ENCODE measurements around the gene RGS19.
"Not testable (repeated sequence)": the region's sequence is repeated elsewhere in the genome, so short reads cannot be mapped to it uniquely, and the experiment has no call there.

RGS19 gene

DNA sequence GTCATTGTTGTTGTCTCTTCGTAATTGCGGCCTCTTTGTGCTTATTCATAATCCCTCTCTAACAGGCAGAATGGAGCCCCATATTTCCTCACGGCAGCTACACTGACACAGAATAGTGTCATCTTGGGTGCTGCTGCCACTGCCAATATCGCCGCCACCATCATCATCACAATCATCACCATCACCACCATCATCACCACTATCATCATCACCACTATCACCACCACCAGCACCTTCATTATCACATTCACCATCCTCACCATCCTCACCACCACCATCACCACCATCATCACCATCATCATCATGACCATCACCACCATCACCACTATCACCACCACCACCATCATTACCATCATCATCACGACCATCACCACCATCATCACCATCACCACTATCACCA is 17.2 kb upstream of the RGS19 start:
- Histone ChIP-seq H3K4me3 (ENCODE audit: low read length) (no peak overlapping the region), H3K9me3 (ENCODE audit: control insufficient read depth, low read length) (no peaks in the 10 kb centered on the region), H3K36me3 (ENCODE audit: control insufficient read depth, insufficient read depth, low read length) (no peaks in the 10 kb centered on the region), H3K4me1 (ENCODE audit: control insufficient read depth, insufficient read depth, low read length) (no peaks in the 10 kb centered on the region), H3K27me3 (ENCODE audit: control insufficient read depth, insufficient read depth, low read length) (peaks cover 21% of the 10 kb centered on the region), H3K9ac (ENCODE audit: low read length) (no peak overlapping the region)

DNA sequence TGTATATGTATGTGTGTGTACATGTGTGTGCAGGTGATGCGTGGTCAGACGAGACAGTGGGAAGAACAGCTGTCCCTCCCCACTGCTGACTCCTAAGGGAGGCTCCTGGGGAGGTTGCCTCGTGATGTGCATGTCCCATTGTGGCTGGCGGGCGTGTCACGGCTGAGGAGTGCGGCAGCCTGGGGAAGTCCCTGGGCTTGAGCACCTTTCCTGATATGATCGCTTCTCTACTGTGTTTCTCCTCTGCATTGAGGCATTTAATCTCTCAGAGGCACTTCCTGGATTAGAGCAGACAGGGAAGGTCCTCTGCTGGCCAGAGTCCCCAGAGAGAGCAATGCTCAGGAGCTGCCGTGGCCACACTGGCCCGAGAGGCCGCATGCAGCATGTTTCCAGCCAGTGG is 16.6 kb upstream of the RGS19 start:
- Histone ChIP-seq H3K27me3 (ENCODE audit: control insufficient read depth, insufficient read depth, low read length) (peaks cover 15% of the 10 kb centered on the region), H3K9ac (ENCODE audit: low read length) (no peak overlapping the region), H3K9me3 (ENCODE audit: control insufficient read depth, low read length) (no peaks in the 10 kb centered on the region), H3K36me3 (ENCODE audit: control insufficient read depth, insufficient read depth, low read length) (no peaks in the 10 kb centered on the region), H3K4me1 (ENCODE audit: control insufficient read depth, insufficient read depth, low read length) (no peaks in the 10 kb centered on the region), H3K4me3 (ENCODE audit: low read length) (no peak overlapping the region)

DNA sequence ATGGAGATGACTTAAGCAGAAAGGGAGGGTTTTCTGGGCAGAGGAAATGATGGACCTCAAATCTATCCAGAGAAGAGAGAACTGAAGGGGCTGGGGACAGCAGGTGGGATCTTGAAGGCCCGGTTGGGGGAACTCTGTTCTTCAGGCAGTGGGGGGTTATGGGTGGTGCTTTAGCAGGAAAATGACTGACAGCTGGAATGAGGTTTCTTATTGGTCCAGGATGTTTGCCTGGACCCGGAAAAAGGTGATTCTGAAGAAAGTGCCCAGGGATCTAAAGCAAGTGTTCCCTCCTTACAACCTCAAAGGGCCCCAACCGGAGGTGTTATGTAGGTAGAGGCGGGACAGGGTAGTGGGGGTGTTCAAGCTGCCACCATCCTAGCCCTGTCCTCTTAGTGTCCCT is 16.1 kb upstream of the RGS19 start:
- Histone ChIP-seq H3K27me3 (ENCODE audit: control insufficient read depth, insufficient read depth, low read length) (peaks cover 11% of the 10 kb centered on the region), H3K4me1 (ENCODE audit: control insufficient read depth, insufficient read depth, low read length) (no peaks in the 10 kb centered on the region)

DNA sequence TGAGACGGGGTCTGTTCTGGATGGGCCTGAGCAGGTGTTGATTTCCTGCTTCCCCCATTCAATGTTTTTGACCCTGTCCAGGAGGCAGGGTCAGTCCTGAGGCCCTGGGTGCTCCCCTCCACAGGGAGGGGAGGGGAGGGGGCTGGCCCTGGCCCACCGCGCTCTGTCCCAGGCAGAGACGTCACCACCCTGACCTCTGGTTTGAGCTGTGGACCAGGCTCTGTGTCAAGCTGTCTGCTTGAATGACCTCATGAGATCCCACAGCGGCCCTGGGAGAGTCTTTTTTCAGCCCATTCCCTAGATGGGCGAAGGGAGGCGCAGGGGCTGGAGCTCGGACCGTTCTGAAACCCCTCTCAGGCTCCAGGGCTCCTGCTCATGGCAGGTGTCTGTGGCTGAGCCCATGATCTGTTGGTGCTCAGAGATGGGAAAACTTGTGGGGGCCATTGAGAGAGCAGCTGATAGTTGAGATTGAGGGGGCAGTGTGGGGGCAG is 13.7 kb upstream of the RGS19 start:
- Histone ChIP-seq H3K27me3 (ENCODE audit: control insufficient read depth, insufficient read depth, low read length) (peaks cover 6% of the 10 kb centered on the region), H3K4me1 (ENCODE audit: control insufficient read depth, insufficient read depth, low read length) (no peaks in the 10 kb centered on the region), H3K4me3 (ENCODE audit: low read length) (no peak overlapping the region), H3K9me3 (ENCODE audit: control insufficient read depth, low read length) (no peaks in the 10 kb centered on the region), H3K36me3 (ENCODE audit: control insufficient read depth, insufficient read depth, low read length) (no peaks in the 10 kb centered on the region), H3K9ac (ENCODE audit: low read length) (no peak overlapping the region)

More for the DNA sequence above, 16.1 kb upstream of the RGS19 start:
- H3K36me3 ChIP-seq (ENCODE audit: control insufficient read depth, insufficient read depth, low read length): no peaks in the 10 kb centered on the region
- H3K4me3 ChIP-seq (ENCODE audit: low read length): no peak overlapping the region
- H3K9ac ChIP-seq (ENCODE audit: low read length): no peak overlapping the region
- H3K9me3 ChIP-seq (ENCODE audit: control insufficient read depth, low read length): no peaks in the 10 kb centered on the region

DNA sequence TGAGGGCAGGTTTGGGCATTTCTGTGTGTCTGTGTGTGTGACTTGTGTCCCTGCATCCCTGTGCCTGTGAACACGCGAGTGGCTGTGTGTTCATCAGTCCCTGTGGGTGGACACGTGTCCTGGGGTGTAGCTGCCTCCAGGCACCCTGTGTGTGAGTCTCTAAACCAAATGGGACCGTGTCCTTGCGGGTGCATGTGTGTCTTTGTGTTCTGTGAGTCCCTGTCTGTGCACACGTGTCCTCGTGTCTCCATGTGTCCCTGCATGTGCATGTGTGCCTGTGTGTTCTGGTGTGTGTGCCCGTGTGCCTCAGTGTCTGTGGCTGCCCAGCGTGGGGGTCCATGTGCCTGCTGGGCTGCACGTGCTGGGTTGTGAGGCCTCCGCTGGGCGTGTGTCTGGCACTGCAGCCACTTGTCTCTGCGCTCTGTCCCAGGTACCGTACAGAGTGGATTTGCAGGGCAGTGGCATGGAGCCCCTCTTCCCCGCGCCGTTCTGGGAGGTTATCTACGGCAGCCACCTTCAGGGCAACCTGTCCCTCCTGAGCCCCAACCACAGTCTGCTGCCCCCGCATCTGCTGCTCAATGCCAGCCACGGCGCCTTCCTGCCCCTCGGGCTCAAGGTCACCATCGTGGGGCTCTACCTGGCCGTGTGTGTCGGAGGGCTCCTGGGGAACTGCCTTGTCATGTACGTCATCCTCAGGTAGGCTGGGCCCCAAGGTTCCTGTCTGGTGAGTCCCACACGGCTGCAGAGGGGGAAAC is 13.1 kb upstream of the RGS19 start:
- no peak overlapping the region for H3K9ac ChIP-seq (ENCODE audit: low read length)
- H3K27me3 ChIP-seq (ENCODE audit: control insufficient read depth, insufficient read depth, low read length): peaks cover 6% of the 10 kb centered on the region
- no peak overlapping the region for H3K4me3 ChIP-seq (ENCODE audit: low read length)
- H3K9me3 ChIP-seq (ENCODE audit: control insufficient read depth, low read length): no peaks in the 10 kb centered on the region
- no peaks in the 10 kb centered on the region for H3K36me3 ChIP-seq (ENCODE audit: control insufficient read depth, insufficient read depth, low read length)
- no peaks in the 10 kb centered on the region for H3K4me1 ChIP-seq (ENCODE audit: control insufficient read depth, insufficient read depth, low read length)

DNA sequence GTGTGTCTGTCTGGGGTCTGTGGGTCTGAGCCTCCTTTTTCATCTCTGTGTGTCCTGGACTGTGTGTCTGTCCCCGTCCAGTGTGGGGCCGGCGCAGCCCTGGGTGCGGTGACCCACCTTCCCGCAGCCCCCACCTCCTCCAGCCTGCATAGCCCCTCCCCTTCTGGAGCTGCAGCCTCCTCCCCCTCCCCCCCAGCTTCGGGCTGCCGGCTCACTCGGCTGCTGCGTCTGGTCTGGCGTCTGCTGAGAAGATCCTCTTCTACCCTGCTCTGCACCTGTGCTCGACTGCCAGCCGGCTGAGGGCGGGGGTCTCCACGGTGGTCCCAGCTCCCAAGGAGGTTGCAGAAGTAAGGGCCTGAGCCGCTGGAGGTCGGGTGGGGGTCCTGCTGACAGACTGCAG is 12.5 kb upstream of the RGS19 start:
- Histone ChIP-seq H3K9me3 (ENCODE audit: control insufficient read depth, low read length) (no peaks in the 10 kb centered on the region), H3K9ac (ENCODE audit: low read length) (no peak overlapping the region), H3K4me1 (ENCODE audit: control insufficient read depth, insufficient read depth, low read length) (no peaks in the 10 kb centered on the region), H3K27me3 (ENCODE audit: control insufficient read depth, insufficient read depth, low read length) (peaks cover 6% of the 10 kb centered on the region), H3K4me3 (ENCODE audit: low read length) (no peak overlapping the region), H3K36me3 (ENCODE audit: control insufficient read depth, insufficient read depth, low read length) (no peaks in the 10 kb centered on the region)

DNA sequence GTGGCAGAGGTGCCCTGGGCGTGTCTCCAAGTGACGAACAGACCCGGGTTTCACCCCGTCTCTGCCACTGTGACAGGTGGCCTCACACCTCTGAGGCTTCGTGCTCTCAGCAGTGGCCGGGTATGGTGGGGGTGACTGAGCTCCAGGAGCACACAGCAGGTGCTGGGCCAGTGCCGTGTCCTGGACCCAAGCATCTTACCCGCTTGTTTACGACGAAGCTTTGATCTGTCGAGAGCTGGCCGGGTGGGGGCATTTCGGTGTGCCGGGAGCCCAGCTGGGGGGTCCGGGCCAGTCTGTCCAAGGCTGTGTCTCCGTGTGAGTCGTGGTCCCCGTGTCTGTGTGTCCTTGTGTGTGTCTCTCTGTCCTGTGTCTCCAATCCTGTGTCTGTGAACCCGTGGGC is 12.0 kb upstream of the RGS19 start:
- peaks cover 7% of the 10 kb centered on the region for H3K27me3 ChIP-seq (ENCODE audit: control insufficient read depth, insufficient read depth, low read length)
- no peak overlapping the region for H3K4me3 ChIP-seq (ENCODE audit: low read length)
- no peak overlapping the region for H3K9ac ChIP-seq (ENCODE audit: low read length)
- no peaks in the 10 kb centered on the region for H3K36me3 ChIP-seq (ENCODE audit: control insufficient read depth, insufficient read depth, low read length)
- H3K4me1 ChIP-seq (ENCODE audit: control insufficient read depth, insufficient read depth, low read length): no peaks in the 10 kb centered on the region
- no peaks in the 10 kb centered on the region for H3K9me3 ChIP-seq (ENCODE audit: control insufficient read depth, low read length)

DNA sequence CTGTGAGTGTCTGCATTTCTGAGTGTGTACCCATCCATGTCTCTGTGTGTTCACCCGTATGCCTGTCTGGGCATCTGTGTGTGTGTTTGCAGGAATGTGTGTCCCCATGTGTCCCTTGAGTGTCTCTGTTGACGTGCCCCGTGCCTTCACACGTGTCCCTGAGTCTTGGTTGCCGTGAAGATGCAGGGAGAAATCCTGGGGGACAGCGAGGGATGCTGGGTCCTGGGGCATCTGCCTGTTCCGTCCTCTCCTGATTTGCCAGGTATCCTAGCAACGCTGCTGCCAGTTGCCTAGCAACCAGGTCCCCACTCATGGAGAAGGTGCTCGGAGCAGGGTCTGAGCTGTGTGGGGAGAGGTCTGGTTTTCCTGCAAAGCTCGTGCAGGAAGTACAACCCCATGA is 10.8 kb upstream of the RGS19 start:
- H3K4me1 ChIP-seq (ENCODE audit: control insufficient read depth, insufficient read depth, low read length): no peaks in the 10 kb centered on the region
- H3K9me3 ChIP-seq (ENCODE audit: control insufficient read depth, low read length): no peaks in the 10 kb centered on the region
- no peak overlapping the region for H3K4me3 ChIP-seq (ENCODE audit: low read length)
- H3K27me3 ChIP-seq (ENCODE audit: control insufficient read depth, insufficient read depth, low read length): peaks cover 17% of the 10 kb centered on the region
- H3K9ac ChIP-seq (ENCODE audit: low read length): no peak overlapping the region
- H3K36me3 ChIP-seq (ENCODE audit: control insufficient read depth, insufficient read depth, low read length): no peaks in the 10 kb centered on the region

DNA sequence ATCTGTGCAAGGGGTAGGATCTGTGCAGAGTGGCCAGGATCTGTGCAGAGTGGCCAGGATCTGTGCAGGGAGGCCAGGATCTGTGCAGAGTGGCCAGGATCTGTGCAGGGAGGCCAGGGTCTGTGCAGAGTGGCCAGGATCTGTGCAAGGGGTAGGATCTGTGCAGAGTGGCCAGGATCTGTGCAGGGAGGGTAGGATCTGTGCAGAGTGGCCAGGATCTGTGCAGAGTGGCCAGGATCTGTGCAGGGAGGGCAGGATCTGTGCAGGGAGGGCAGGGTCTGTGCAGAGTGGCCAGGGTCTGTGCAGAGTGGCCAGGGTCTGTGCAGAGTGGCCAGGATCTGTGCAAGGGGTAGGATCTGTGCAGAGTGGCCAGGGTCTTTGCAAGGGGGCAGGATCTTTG is 9.3 kb upstream of the RGS19 start:
- H3K36me3 ChIP-seq (ENCODE audit: control insufficient read depth, insufficient read depth, low read length); H3K4me1 ChIP-seq (ENCODE audit: control insufficient read depth, insufficient read depth, low read length); H3K9ac ChIP-seq (ENCODE audit: low read length); H3K9me3 ChIP-seq (ENCODE audit: control insufficient read depth, low read length); H3K4me3 ChIP-seq (ENCODE audit: low read length): not testable (repeated sequence)
- peaks cover 32% of the 10 kb centered on the region for H3K27me3 ChIP-seq (ENCODE audit: control insufficient read depth, insufficient read depth, low read length)

- H3K36me3 ChIP-seq (ENCODE audit: control insufficient read depth, insufficient read depth, low read length); H3K4me1 ChIP-seq (ENCODE audit: control insufficient read depth, insufficient read depth, low read length); H3K4me3 ChIP-seq (ENCODE audit: low read length); H3K9ac ChIP-seq (ENCODE audit: low read length); H3K9me3 ChIP-seq (ENCODE audit: control insufficient read depth, low read length): not testable (repeated sequence)
- peaks cover 37% of the 10 kb centered on the region for H3K27me3 ChIP-seq (ENCODE audit: control insufficient read depth, insufficient read depth, low read length)
These were observed 8.0 kb upstream of the RGS19 start for GRCh38 chr20:64087226-64087825.

GRCh38 chr20:64086801-64087200 is 7.5 kb upstream of the RGS19 start:
- H3K27me3 ChIP-seq (ENCODE audit: control insufficient read depth, insufficient read depth, low read length): peaks cover 42% of the 10 kb centered on the region
- no peaks in the 10 kb centered on the region for H3K9me3 ChIP-seq (ENCODE audit: control insufficient read depth, low read length)
- no peak overlapping the region for H3K9ac ChIP-seq (ENCODE audit: low read length)
- peaks cover 7% of the 10 kb centered on the region for H3K4me1 ChIP-seq (ENCODE audit: control insufficient read depth, insufficient read depth, low read length)
- no peak overlapping the region for H3K4me3 ChIP-seq (ENCODE audit: low read length)
- no peaks in the 10 kb centered on the region for H3K36me3 ChIP-seq (ENCODE audit: control insufficient read depth, insufficient read depth, low read length)

DNA sequence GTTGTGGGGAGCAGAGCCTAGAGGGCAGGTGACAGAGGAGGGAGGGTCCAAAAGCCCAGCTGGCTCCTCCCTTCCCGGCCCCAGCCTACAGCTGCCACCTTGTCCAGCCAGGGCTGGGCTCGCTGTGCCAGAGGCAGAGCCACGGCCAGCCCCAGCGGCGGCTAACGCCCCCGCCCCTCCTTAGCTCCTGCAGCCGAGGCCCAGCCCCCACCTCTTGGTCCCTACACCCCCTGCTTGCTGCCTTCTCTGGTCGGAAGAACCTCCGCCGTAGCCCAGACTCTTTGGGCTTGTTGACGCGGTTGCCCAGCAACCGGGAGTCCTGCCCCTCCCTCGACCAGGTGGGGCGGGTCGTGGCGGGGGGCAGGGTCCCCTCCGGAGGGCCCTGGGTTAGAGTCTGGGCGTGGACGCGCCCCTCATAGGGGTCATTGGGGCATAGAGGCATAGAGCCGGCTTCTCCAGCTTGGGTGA is 5.4 kb upstream of the RGS19 start:
- Histone ChIP-seq H3K4me3 (ENCODE audit: low read length) (no peak overlapping the region), H3K9me3 (ENCODE audit: control insufficient read depth, low read length) (no peaks in the 10 kb centered on the region), H3K4me1 (ENCODE audit: control insufficient read depth, insufficient read depth, low read length) (peaks cover 7% of the 10 kb centered on the region), H3K36me3 (ENCODE audit: control insufficient read depth, insufficient read depth, low read length) (no peaks in the 10 kb centered on the region), H3K9ac (ENCODE audit: low read length) (no peak overlapping the region), H3K27me3 (ENCODE audit: control insufficient read depth, insufficient read depth, low read length) (peaks cover 49% of the 10 kb centered on the region)

Data from mucosa of stomach (tissue), 1 donor.